Trophoblast cell (in vitro differentiated cells and primary cell): ENCODE measurements around the gene JAZF1.

Source experiments
- DNase-seq, 2 donors: peaks; one replicate each; pipeline ENCODE4 v3.0.0-alpha.2; 2016
- H2AFZ ChIP-seq: 2 replicates; pipeline ENCODE4 v1.6.1; 2013; ENCODE audit warnings: low read length, moderate library complexity, mild to moderate bottlenecking; ENCODE audit not compliant: insufficient read depth, poor library complexity
- H2AK5ac ChIP-seq: 2 replicates; pipeline ENCODE4 v1.6.1; 2013; ENCODE audit warnings: mild to moderate bottlenecking, low read length
- H2BK120ac ChIP-seq: 2 replicates; pipeline ENCODE4 v1.6.1; 2013; ENCODE audit warnings: low read length, mild to moderate bottlenecking, moderate library complexity; ENCODE audit not compliant: insufficient read depth, poor library complexity
- H2BK12ac ChIP-seq: 2 replicates; pipeline ENCODE4 v1.6.1; 2013; ENCODE audit warnings: mild to moderate bottlenecking, low read length, moderate library complexity
- H2BK5ac ChIP-seq: 2 replicates; pipeline ENCODE4 v1.6.1; 2013; ENCODE audit warnings: low read length, low read depth, moderate library complexity, mild to moderate bottlenecking; ENCODE audit not compliant: poor library complexity
- H3K14ac ChIP-seq: 2 replicates; pipeline ENCODE4 v1.6.1; 2013; ENCODE audit warnings: mild to moderate bottlenecking, low read length
- H3K18ac ChIP-seq: 2 replicates; pipeline ENCODE4 v1.6.1; 2013; ENCODE audit warnings: mild to moderate bottlenecking, low read length
- H3K23ac ChIP-seq: 2 replicates; pipeline ENCODE4 v1.6.1; 2013; ENCODE audit warnings: low read length
- H3K27ac ChIP-seq: 2 replicates; pipeline ENCODE4 v1.5.1; 2013; ENCODE audit warnings: low read depth, mild to moderate bottlenecking, inconsistent platforms, low read length, moderate library complexity
- H3K27me3 ChIP-seq: 2 replicates; pipeline ENCODE4 v1.6.1; 2013; ENCODE audit warnings: inconsistent platforms, mild to moderate bottlenecking, low read length, moderate library complexity; ENCODE audit not compliant: insufficient read depth
- H3K36me3 ChIP-seq, 2 experiments: 1 replicate in 1 of 2; 2 replicates in 1 of 2; pipeline ENCODE4 v1.6.1; 2013; ENCODE audit warnings: low read length in 2 of 2, mild to moderate bottlenecking in 2 of 2, moderate library complexity in 1 of 2; ENCODE audit not compliant: insufficient read depth in 2 of 2, control insufficient read depth in 1 of 2
- H3K4ac ChIP-seq: 2 replicates; pipeline ENCODE4 v1.6.1; 2013; ENCODE audit warnings: low read depth, mild to moderate bottlenecking, low read length, moderate library complexity
- H3K4me1 ChIP-seq, 2 experiments: 1 replicate in 1 of 2; 2 replicates in 1 of 2; pipeline ENCODE4 v1.6.1; 2013; ENCODE audit warnings: low read length in 2 of 2, mild to moderate bottlenecking in 2 of 2, moderate library complexity in 1 of 2; ENCODE audit not compliant: insufficient read depth in 2 of 2, control insufficient read depth in 1 of 2
- H3K4me2 ChIP-seq: 2 replicates; pipeline ENCODE4 v1.6.1; 2013; ENCODE audit warnings: inconsistent platforms, mild to moderate bottlenecking, low read length, moderate library complexity
- H3K4me3 ChIP-seq: 2 replicates; pipeline ENCODE4 v1.5.1; 2013; ENCODE audit warnings: mild to moderate bottlenecking, low read depth, low read length, inconsistent platforms
- H3K79me1 ChIP-seq: one replicate; pipeline ENCODE4 v1.6.1; 2013; ENCODE audit warnings: low read length
- H3K79me2 ChIP-seq: 2 replicates; pipeline ENCODE4 v1.6.1; 2013; ENCODE audit warnings: low read length, mild to moderate bottlenecking; ENCODE audit not compliant: control insufficient read depth, insufficient read depth, poor library complexity
- H3K9ac ChIP-seq: 2 replicates; pipeline ENCODE4 v1.6.1; 2013; ENCODE audit warnings: mild to moderate bottlenecking, low read length
- H3K9me3 ChIP-seq: 2 replicates; pipeline ENCODE4 v1.6.1; 2013; ENCODE audit warnings: low read depth, mild to moderate bottlenecking, control low read depth, inconsistent platforms, low read length; ENCODE audit not compliant: insufficient read depth
- H4K12ac ChIP-seq: 2 replicates; pipeline ENCODE4 v1.6.1; 2013; ENCODE audit warnings: low read depth, mild to moderate bottlenecking, low read length, moderate library complexity
- H4K8ac ChIP-seq: 2 replicates; pipeline ENCODE4 v1.6.1; 2013; ENCODE audit warnings: low read depth, mild to moderate bottlenecking, low read length, moderate library complexity
- H4K91ac ChIP-seq: one replicate; pipeline ENCODE4 v1.6.1; 2013; ENCODE audit warnings: low read depth, mild to moderate bottlenecking, low read length, moderate library complexity
- WGBS: extraction: QIAGEN DNeasy Blood & Tissue Kit; methylation state at CpG from one replicate; pipeline ENCODE4 v1.1.7; 2013; ENCODE audit warnings: missing lambda C conversion rate; ENCODE audit not compliant: insufficient read length, insufficient coverage; ENCODE audit errors: extremely low coverage; 5-methylcytosine and 5-hydroxymethylcytosine counted together

Gene JAZF1

GRCh38 chr7:28144266-28144665 is 36.3 kb downstream of the JAZF1 start:
- Histone ChIP-seq H3K27me3 (no peaks in the 10 kb centered on the region), H3K79me1 (no peaks in the 10 kb centered on the region), H2AFZ (no peak overlapping the region), H2BK5ac (no peak overlapping the region), H3K4me3 (no peak overlapping the region), H3K9ac (no peak overlapping the region), H3K4me1 (no peaks in the 10 kb centered on the region), H4K12ac (no peak overlapping the region), H3K79me2 (no peaks in the 10 kb centered on the region), H3K36me3 (no peaks in the 10 kb centered on the region), H3K23ac (no peak overlapping the region), H3K27ac (no peak overlapping the region), H3K18ac (no peak overlapping the region), H4K8ac (no peak overlapping the region), H4K91ac (no peak overlapping the region), H3K9me3 (no peaks in the 10 kb centered on the region), H3K4me2 (no peak overlapping the region), H2AK5ac (no peak overlapping the region), H2BK120ac (no peak overlapping the region), H2BK12ac (no peak overlapping the region), H3K4ac (no peak overlapping the region), H3K14ac (no peak overlapping the region)
- no peak for DNase-seq
- WGBS, result no CpG with 5 or more reads among the region's 3 CpGs

- no peaks in the 10 kb centered on the region for H3K4me1 ChIP-seq
- no peaks in the 10 kb centered on the region for H3K9me3 ChIP-seq
- H3K9ac ChIP-seq, result no peak overlapping the region
- H3K79me2 ChIP-seq, result no peaks in the 10 kb centered on the region
- H2AK5ac ChIP-seq, result no peak overlapping the region
- no peak for DNase-seq
- no peak overlapping the region for H4K8ac ChIP-seq
- no peak overlapping the region for H3K4ac ChIP-seq
- H3K27ac ChIP-seq, result no peak overlapping the region
- no peaks in the 10 kb centered on the region for H3K27me3 ChIP-seq
- H3K4me3 ChIP-seq, result no peak overlapping the region
- no peak overlapping the region for H3K4me2 ChIP-seq
- no peak overlapping the region for H2BK5ac ChIP-seq
- H3K18ac ChIP-seq, result no peak overlapping the region
- no peak overlapping the region for H2AFZ ChIP-seq
- H4K91ac ChIP-seq, result no peak overlapping the region
- no peak overlapping the region for H2BK120ac ChIP-seq
- H3K14ac ChIP-seq, result no peak overlapping the region
- H3K23ac ChIP-seq, result peak overlapping the region; percentile 6
- no peaks in the 10 kb centered on the region for H3K36me3 ChIP-seq
- H3K79me1 ChIP-seq, result no peaks in the 10 kb centered on the region
- no peak overlapping the region for H2BK12ac ChIP-seq
- no peak overlapping the region for H4K12ac ChIP-seq
- WGBS, result no CpG with 5 or more reads among the region's 3 CpGs
These were observed 37.9 kb downstream of the JAZF1 start for GRCh38 chr7:28142650-28143049.

- Histone ChIP-seq H3K4me2 (no peak overlapping the region), H2BK120ac (no peak overlapping the region), H3K9me3 (no peaks in the 10 kb centered on the region), H3K27me3 (no peaks in the 10 kb centered on the region), H3K23ac (no peak overlapping the region), H3K4me3 (no peak overlapping the region), H2BK5ac (no peak overlapping the region), H3K27ac (no peak overlapping the region), H4K12ac (no peak overlapping the region), H2BK12ac (no peak overlapping the region), H3K4me1 (no peaks in the 10 kb centered on the region), H3K79me2 (no peaks in the 10 kb centered on the region), H4K91ac (no peak overlapping the region), H3K36me3 (no peaks in the 10 kb centered on the region), H3K14ac (no peak overlapping the region), H3K9ac (no peak overlapping the region), H2AFZ (no peak overlapping the region), H3K18ac (no peak overlapping the region), H3K4ac (no peak overlapping the region), H4K8ac (no peak overlapping the region), H2AK5ac (no peak overlapping the region), H3K79me1 (no peaks in the 10 kb centered on the region)
- no CpG with 5 or more reads among the region's 1 CpG for WGBS
- no peak for DNase-seq
These were observed 39.6 kb downstream of the JAZF1 start for GRCh38 chr7:28140979-28141378.

DNA sequence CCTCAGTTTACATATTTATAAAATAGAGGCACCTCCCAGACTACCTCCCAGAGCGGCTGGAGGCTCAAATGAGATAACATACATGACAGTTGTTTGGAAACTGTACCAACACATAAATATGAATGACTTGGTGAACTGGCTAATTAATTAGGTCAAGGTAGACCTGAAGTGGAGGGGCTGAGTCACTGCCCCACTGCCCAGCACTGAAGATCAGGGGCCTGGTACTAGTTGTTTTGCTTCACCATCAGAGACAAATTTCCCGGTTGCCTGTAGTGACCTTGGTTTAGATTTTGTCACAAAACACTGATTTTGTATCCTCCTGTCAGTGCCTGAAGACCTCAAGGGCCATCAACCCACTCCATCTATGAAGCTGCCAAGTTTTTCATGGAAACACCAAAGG is 41.8 kb downstream of the JAZF1 start:
- H3K14ac ChIP-seq, result no peak overlapping the region
- H2BK12ac ChIP-seq, result no peak overlapping the region
- no peaks in the 10 kb centered on the region for H3K27me3 ChIP-seq
- H4K91ac ChIP-seq, result no peak overlapping the region
- no peaks in the 10 kb centered on the region for H3K79me2 ChIP-seq
- H3K9me3 ChIP-seq, result no peaks in the 10 kb centered on the region
- no peak overlapping the region for H4K12ac ChIP-seq
- no peak overlapping the region for H2BK5ac ChIP-seq
- H3K4me3 ChIP-seq, result no peak overlapping the region
- H3K27ac ChIP-seq, result no peak overlapping the region
- H3K18ac ChIP-seq, result no peak overlapping the region
- H3K23ac ChIP-seq, result no peak overlapping the region
- no peak overlapping the region for H3K9ac ChIP-seq
- no peak overlapping the region for H2BK120ac ChIP-seq
- DNase-seq, result no peak
- no peaks in the 10 kb centered on the region for H3K79me1 ChIP-seq
- H3K4me2 ChIP-seq, result no peak overlapping the region
- no peak overlapping the region for H2AFZ ChIP-seq
- H3K4me1 ChIP-seq, result no peaks in the 10 kb centered on the region
- H3K36me3 ChIP-seq, result no peaks in the 10 kb centered on the region
- no peak overlapping the region for H3K4ac ChIP-seq
- H2AK5ac ChIP-seq, result no peak overlapping the region
- WGBS, result no CpG with 5 or more reads among the region's 2 CpGs
- no peak overlapping the region for H4K8ac ChIP-seq
